A549 (cell line): ENCODE data around the gene DLEU7. TPM values are rescaled to one million over a fixed set of nuclear protein-coding genes. Genes with fewer than 3 reads are reported as not detected.

Experiments
- ATAC-seq, 2 experiments: fragments of 200-7000 bp in 1 of 2; fragments of >200 bp in 1 of 2; cut with Nextera tagmentation in 1 of 2; cut with Tn5 transposase in 1 of 2; 3 replicates each; pipeline versions ENCODE4 v1.8.0 to v1.9.1; 2018 to 2020; ENCODE audit warnings: mild to moderate bottlenecking in 1 of 2, moderate library complexity in 1 of 2
- CTCF ChIA-PET: fragments of 300-600 bp; sonication (Branson Sonifier 250); formaldehyde crosslinking; extraction: SDS; loops from one replicate; lab custom pipeline; 2021; ENCODE audit warnings: antibody characterized with exemption, inconsistent platforms; lab: Yijun Ruan, JAX
- POLR2A ChIA-PET: fragments of 350-600 bp; formaldehyde crosslinking; extraction: SDS; loops from one replicate; lab custom pipeline; 2021; ENCODE audit warnings: antibody characterized with exemption, inconsistent platforms; lab: Yijun Ruan, JAX
- DNase-seq, 2 experiments: peaks; one replicate each; pipeline versions ENCODE4 v3.0.0 to v3.0.0-alpha.2; 2011 to 2016; ENCODE audit warnings: low read depth in 1 of 2, low spot score in 1 of 2
- FAIRE-seq: peaks from 2 replicates; lab custom pipeline; 2011; peaks lifted over from hg19 to GRCh38; lab: Jason Lieb, UNC
- H3K27ac ChIP-seq, 2 experiments: fragments of >200 bp; sonication (Bioruptor Twin); formaldehyde crosslinking; 3 replicates each; pipeline ENCODE4 v1.5.1; 2016 to 2017
- H3K4me1 ChIP-seq: fragments of >200 bp; sonication (Bioruptor Twin); formaldehyde crosslinking; 3 replicates; pipeline ENCODE4 v1.6.1; 2016
- H3K4me2 ChIP-seq: fragments of >200 bp; sonication (Bioruptor Twin); formaldehyde crosslinking; 3 replicates; pipeline ENCODE4 v1.6.1; 2016
- H3K4me3 ChIP-seq: fragments of >200 bp; sonication (Bioruptor Twin); formaldehyde crosslinking; 3 replicates; pipeline ENCODE4 v1.5.1; 2016
- H3K9me3 ChIP-seq: fragments of >200 bp; sonication (Bioruptor Twin); formaldehyde crosslinking; 3 replicates; pipeline ENCODE4 v1.6.1; 2016
- BCL3 ChIP-seq: fragments of >200 bp; sonication (Bioruptor Twin); formaldehyde crosslinking; IDR thresholded peaks from 3 replicates; pipeline ENCODE4 v1.6.1; 2016
- EHMT2 ChIP-seq: fragments of 200-600 bp; sonication (generic); IDR thresholded peaks from 2 replicates; pipeline ENCODE4 v1.6.1; 2016; ENCODE audit warnings: antibody characterized with exemption, low read depth, mild to moderate bottlenecking, moderate library complexity
- HES2 ChIP-seq: fragments of >200 bp; sonication (Bioruptor Twin); formaldehyde crosslinking; IDR thresholded peaks from 2 replicates; pipeline ENCODE4 v1.6.1; 2016
- HEYL ChIP-seq: fragments of 250-450 bp; sonication (Bioruptor Pico); IDR thresholded peaks from 2 replicates; pipeline ENCODE4 v1.8.0; 2021; ENCODE audit warnings: mild to moderate bottlenecking, moderate library complexity
- JUNB ChIP-seq: fragments of >200 bp; sonication (Bioruptor Twin); formaldehyde crosslinking; IDR thresholded peaks from 2 replicates; pipeline ENCODE4 v1.6.1; 2016
- KDM1A ChIP-seq: fragments of 200-600 bp; sonication (generic); IDR thresholded peaks from 2 replicates; pipeline ENCODE4 v1.6.1; 2016; ENCODE audit warnings: low read depth, mild to moderate bottlenecking
- MAFK ChIP-seq: fragments of 450-650 bp; IDR thresholded peaks from 2 replicates; pipeline ENCODE4 v1.6.1; 2014; ENCODE audit not compliant: partially characterized antibody
- MAZ ChIP-seq: fragments of 150-350 bp; IDR thresholded peaks from 2 replicates; pipeline ENCODE4 v1.6.1; 2014; ENCODE audit warnings: antibody characterized with exemption, low read depth, low read length, borderline replicate concordance
- NPAS2 ChIP-seq: fragments of 250-450 bp; sonication (Bioruptor Pico); IDR thresholded peaks from 2 replicates; pipeline ENCODE4 v1.8.0; 2022; ENCODE audit warnings: mild to moderate bottlenecking, moderate library complexity, borderline replicate concordance
- NR3C1 ChIP-seq: fragments of >200 bp; sonication (Bioruptor Twin); formaldehyde crosslinking; IDR thresholded peaks from 3 replicates; pipeline ENCODE4 v1.6.1; 2017
- POLR2AphosphoS2 ChIP-seq: conservative IDR thresholded peaks from 2 replicates; pipeline ENCODE4 v1.6.1; 2012; ENCODE audit warnings: low read length, improper control_type of control experiment, inconsistent platforms
- RAD21 ChIP-seq, 2 experiments: fragments of >200 bp in 1 of 2; sonication (Bioruptor Twin) in 1 of 2; formaldehyde crosslinking in 1 of 2; IDR thresholded peaks in 1 of 2; conservative IDR thresholded peaks in 1 of 2; 2 replicates in 1 of 2; 3 replicates in 1 of 2; pipeline ENCODE4 v1.6.1; 2012 to 2018; ENCODE audit warnings: inconsistent platforms in 1 of 2
- SREBF2 ChIP-seq: fragments of 450-650 bp; IDR thresholded peaks from 2 replicates; pipeline ENCODE4 v1.6.1; 2014; ENCODE audit warnings: mild to moderate bottlenecking, moderate library complexity
- TFCP2L1 ChIP-seq: fragments of 250-450 bp; sonication (Bioruptor Pico); IDR thresholded peaks from 2 replicates; pipeline ENCODE4 v1.5.0; 2021; ENCODE audit warnings: mild to moderate bottlenecking
- WGBS: methylation state at CpG from one replicate; pipeline ENCODE4 v1.1.6; 2017; ENCODE audit errors: missing lambda C conversion rate; 5-methylcytosine and 5-hydroxymethylcytosine counted together
- polyA plus RNA-seq, 4 experiments: library from polyadenylated mRNA; depleted of rRNA in 3 of 4; stranded (reverse); fragments of >200 nt; fragmentation: RNase III in 1 of 4; extraction: RNeasy Plus Mini Kit Qiagen cat#74134 plus additional on column Dnase treatment in 1 of 4; gene quantifications; 2 replicates in 3 of 4; 3 replicates in 1 of 4; pipeline ENCODE4 v1.2.3, GENCODE V29; 2011 to 2017
- small RNA-seq, 6 experiments: library from RNA; depleted of rRNA; stranded (forward); fragments of <200 nt; gene quantifications; one replicate each; pipeline ENCODE3, GENCODE V24; 2012

DLEU7 gene
- polyA plus RNA-seq, 2 of the 4 experiments (the other 2 are of a cell fraction) = not detected

GRCh38 chr13:50783066-50783465 is 60.4 kb downstream of the DLEU7 start:
- TF ChIP-seq EHMT2 = no peak
- TF ChIP-seq SREBF2 = no peak
- TF ChIP-seq NPAS2 (CRISPR knock-in tag) = no peak
- TF ChIP-seq BCL3 = no peak
- TF ChIP-seq MAZ = no peak
- no peak for TF ChIP-seq JUNB
- ChIA-PET CTCF (interaction anchor here (0.6 kb wide), 1 partner anchor 396 kb away, joined by 4 read pairs; no protein-coding TSS in a partner anchor), POLR2A (no interaction called here)
- 48% methylated on average over 2 of the region's 2 CpGs for WGBS
- FAIRE-seq (no peak), ATAC-seq (no peak), DNase-seq (no peak)
- Histone ChIP-seq H3K9me3 (no peaks in the 10 kb centered on the region), H3K4me1 (no peaks in the 10 kb centered on the region), H3K4me2 (no peak overlapping the region), H3K27ac (no peak overlapping the region), H3K4me3 (no peak overlapping the region)

- Histone ChIP-seq H3K4me1 (no peaks in the 10 kb centered on the region), H3K4me3 (no peak overlapping the region), H3K9me3 (no peaks in the 10 kb centered on the region), H3K27ac (no peak overlapping the region)
- 53% methylated on average over 9 of the region's 9 CpGs for WGBS
- ATAC-seq = no peak
- ChIA-PET CTCF (no interaction called here), POLR2A (no interaction called here)
- DNase-seq = no peak
- TF ChIP-seq MAFK (no peak), RAD21 (conservative IDR thresholded peaks at IDR 0.05 in 1 of 2, IDR thresholded peaks at IDR 0.05 in 1 of 2) (no peak), EHMT2 (no peak), HES2 (no peak), KDM1A (no peak), TFCP2L1 (CRISPR knock-in tag) (no peak), POLR2AphosphoS2 (no peak), JUNB (no peak)
- TF ChIP-seq, all 56 proteins: peak for 0
- no peak overlapping the region for H3K4me2 ChIP-seq
- no peak for FAIRE-seq
These were observed 63.1 kb downstream of the DLEU7 start for GRCh38 chr13:50780201-50781015.

- ATAC-seq = no peak
- Histone ChIP-seq H3K9me3 (peaks cover 1% of the 10 kb centered on the region; the same call in 2 of the 3 replicates), H3K27ac (no peak overlapping the region), H3K4me1 (no peaks in the 10 kb centered on the region), H3K4me3 (no peak overlapping the region), H3K4me2 (no peak overlapping the region)
- no peak for FAIRE-seq
- DNase-seq = no peak
- WGBS = 39% methylated on average over 8 of the region's 8 CpGs
- POLR2A ChIA-PET = no interaction called here
- CTCF ChIA-PET = interaction anchor here (0.6 kb wide), 2 partner anchors 315 to 794 kb away, joined by 3 to 7 read pairs; no protein-coding TSS in a partner anchor
- TF ChIP-seq NR3C1 (no peak), HEYL (no peak)
These were observed 63.9 kb downstream of the DLEU7 start for GRCh38 chr13:50779443-50780200.

Small RNA genes within 50 kb of the gene (small RNA-seq; reads per million reads assigned to genes)
- gene RNA5SP28 = 0 to 41.8 (median 1.1) reads per million in 6 experiments

Other genes starting within 250 kb of the DLEU7 start
- gene RNASEH2B, start 66.1 kb upstream of the DLEU7 start, polyA plus RNA-seq (2011; rRNA removed) = 57.1 and 73.5 TPM in 2 replicates
- 26.5 to 30.3 TPM (median 27.5 TPM) in 3 replicates for gene RNASEH2B, start 66.1 kb upstream of the DLEU7 start, polyA plus RNA-seq (2017; fragmentation: RNase III; extraction: RNeasy Plus Mini Kit Qiagen cat#74134 plus additional on column Dnase treatment)